H1 (cell line): ENCODE data around the gene ZNF334. TPM values are rescaled to one million over a fixed set of nuclear protein-coding genes. Genes with fewer than 3 reads are reported as not detected.
A peak's percentile ranks its signal among the peaks of the same experiment; 100 is the strongest.

ENCODE experiments used
- CTCF ChIA-PET: fragments of 300-600 bp; sonication (Branson Sonifier 250); formaldehyde crosslinking; loops from one replicate; lab custom pipeline; 2021; ENCODE audit not compliant: partially characterized antibody; lab: Charles Lee
- POLR2A ChIA-PET: fragments of 300-600 bp; sonication (Branson Sonifier 250); formaldehyde crosslinking; loops from one replicate; lab custom pipeline; 2021; ENCODE audit warnings: inconsistent platforms; ENCODE audit not compliant: partially characterized antibody; lab: Charles Lee
- DNase-seq, 2 experiments: peaks; one replicate each; pipeline versions ENCODE4 v3.0.0 to v3.0.0-alpha.2; 2010 to 2022; ENCODE audit warnings: low spot score in 2 of 2, low read depth in 1 of 2, mixed read lengths in 1 of 2
- FAIRE-seq: peaks from 2 replicates; lab custom pipeline; 2011; peaks lifted over from hg19 to GRCh38; lab: Jason Lieb, UNC
- H2AFZ ChIP-seq: 2 replicates; pipeline ENCODE4 v1.8.1; 2012; ENCODE audit warnings: low read length, inconsistent platforms
- H2AK5ac ChIP-seq: 2 replicates; pipeline ENCODE4 v1.6.1; 2013; ENCODE audit warnings: low read depth, low read length
- H2BK120ac ChIP-seq: replicated peaks from 2 replicates; pipeline ENCODE3; 2013; ENCODE audit warnings: low read depth, low read length, inconsistent platforms
- H2BK12ac ChIP-seq: 2 replicates; pipeline ENCODE4 v1.6.1; 2013; ENCODE audit warnings: low read depth, low read length
- H2BK15ac ChIP-seq: 2 replicates; pipeline ENCODE4 v1.6.1; 2013; ENCODE audit warnings: low read length
- H2BK20ac ChIP-seq: 2 replicates; pipeline ENCODE4 v1.6.1; 2013; ENCODE audit warnings: low read length
- H2BK5ac ChIP-seq: 2 replicates; pipeline ENCODE4 v1.6.1; 2013; ENCODE audit warnings: low read depth, low read length
- H3K14ac ChIP-seq: 2 replicates; pipeline ENCODE4 v1.6.1; 2013; ENCODE audit warnings: inconsistent platforms; ENCODE audit not compliant: insufficient read length
- H3K18ac ChIP-seq: 2 replicates; pipeline ENCODE4 v1.6.1; 2013; ENCODE audit warnings: low read length; ENCODE audit errors: extremely low read depth
- H3K23ac ChIP-seq: 2 replicates; pipeline ENCODE4 v1.6.1; 2013; ENCODE audit warnings: inconsistent platforms; ENCODE audit not compliant: insufficient read length
- H3K23me2 ChIP-seq: 2 replicates; pipeline ENCODE4 v1.6.1; 2013; ENCODE audit warnings: low read depth, low read length
- H3K27ac ChIP-seq: 2 replicates; pipeline ENCODE4 v1.6.1; 2011; ENCODE audit warnings: low read depth, low read length, inconsistent platforms
- H3K27me3 ChIP-seq, 4 experiments: replicated peaks in 1 of 4; 1 replicate in 1 of 4; 2 replicates in 3 of 4; pipeline versions ENCODE4 v1.6.1 to v1.8.1; 2011 to 2013; ENCODE audit warnings: low read length in 3 of 4, mild to moderate bottlenecking in 3 of 4, inconsistent platforms in 2 of 4, mixed read lengths in 2 of 4, moderate library complexity in 1 of 4; ENCODE audit not compliant: control insufficient read depth in 3 of 4, insufficient read depth in 3 of 4; ENCODE audit errors: extremely low read depth in 1 of 4
- H3K36me3 ChIP-seq, 4 experiments: 2 replicates each; pipeline versions ENCODE4 v1.6.1 to v1.8.1; 2011 to 2013; ENCODE audit warnings: mild to moderate bottlenecking in 4 of 4, low read length in 3 of 4, moderate library complexity in 2 of 4, control low read depth in 1 of 4, inconsistent platforms in 1 of 4; ENCODE audit not compliant: insufficient read depth in 4 of 4, control insufficient read depth in 2 of 4
- H3K4ac ChIP-seq: replicated peaks from 2 replicates; pipeline ENCODE3; 2013; ENCODE audit warnings: low read length, low read depth, mixed read lengths, inconsistent platforms; ENCODE audit not compliant: insufficient read length
- H3K4me1 ChIP-seq, 4 experiments: replicated peaks in 1 of 4; 1 replicate in 1 of 4; 2 replicates in 3 of 4; pipeline versions ENCODE4 v1.6.1 to v1.8.1; 2011 to 2013; ENCODE audit warnings: low read length in 3 of 4, inconsistent platforms in 2 of 4, mixed read lengths in 1 of 4; ENCODE audit not compliant: insufficient read depth in 4 of 4, control insufficient read depth in 3 of 4
- H3K4me2 ChIP-seq, 2 experiments: 2 replicates each; pipeline versions ENCODE4 v1.6.1 to v1.8.1; 2011 to 2013; ENCODE audit warnings: low read depth in 2 of 2, low read length in 2 of 2, control low read depth in 1 of 2, inconsistent platforms in 1 of 2, mild to moderate bottlenecking in 1 of 2; ENCODE audit not compliant: insufficient read depth in 1 of 2
- H3K4me3 ChIP-seq, 4 experiments: fragments of 200-600, 300-600 bp in 1 of 4; sonication (generic), shearing (Covaris generic), sonication (Bioruptor Twin) in 1 of 4; 2 replicates each; pipeline versions ENCODE4 v1.5.1 to v1.8.1; 2011 to 2016; ENCODE audit warnings: low read length in 4 of 4, low read depth in 3 of 4, control low read depth in 2 of 4, inconsistent platforms in 2 of 4, mild to moderate bottlenecking in 2 of 4, mixed read lengths in 1 of 4, moderate library complexity in 1 of 4; ENCODE audit not compliant: insufficient read depth in 2 of 4; ENCODE audit errors: extremely low read depth in 1 of 4
- H3K56ac ChIP-seq: replicated peaks from 2 replicates; pipeline ENCODE3; 2013; ENCODE audit warnings: low read depth, mild to moderate bottlenecking, mixed read lengths, low read length, inconsistent platforms; ENCODE audit not compliant: insufficient read length
- H3K79me1 ChIP-seq: 2 replicates; pipeline ENCODE4 v1.6.1; 2013; ENCODE audit warnings: low read depth, low read length, control low read depth
- H3K79me2 ChIP-seq, 2 experiments: 2 replicates each; pipeline versions ENCODE4 v1.6.1 to v1.8.1; 2012 to 2013; ENCODE audit warnings: low read length in 2 of 2, mild to moderate bottlenecking in 2 of 2, inconsistent platforms in 1 of 2; ENCODE audit not compliant: insufficient read depth in 2 of 2, control insufficient read depth in 1 of 2
- H3K9ac ChIP-seq, 4 experiments: replicated peaks in 1 of 4; 1 replicate in 1 of 4; 2 replicates in 3 of 4; pipeline versions ENCODE4 v1.6.1 to v1.8.1; 2011 to 2013; ENCODE audit warnings: low read depth in 3 of 4, low read length in 3 of 4, control low read depth in 2 of 4, mild to moderate bottlenecking in 2 of 4, moderate library complexity in 2 of 4, inconsistent platforms in 1 of 4; ENCODE audit errors: extremely low read depth in 1 of 4
- H3K9me3 ChIP-seq, 2 experiments: 2 replicates each; pipeline versions ENCODE4 v1.6.1 to v1.8.1; 2012 to 2013; ENCODE audit warnings: mild to moderate bottlenecking in 2 of 2, moderate library complexity in 2 of 2, control low read depth in 1 of 2, inconsistent platforms in 1 of 2, low read depth in 1 of 2, low read length in 1 of 2, mixed read lengths in 1 of 2; ENCODE audit not compliant: insufficient read depth in 2 of 2
- H4K20me1 ChIP-seq, 2 experiments: replicated peaks in 1 of 2; 2 replicates each; pipeline versions ENCODE3 to v1.8.1; 2011 to 2013; ENCODE audit warnings: inconsistent platforms in 2 of 2, low read length in 2 of 2, mild to moderate bottlenecking in 1 of 2; ENCODE audit not compliant: insufficient read depth in 2 of 2, control insufficient read depth in 1 of 2
- H4K5ac ChIP-seq: 2 replicates; pipeline ENCODE4 v1.6.1; 2013; ENCODE audit warnings: low read length, low read depth, mixed read lengths, inconsistent platforms; ENCODE audit not compliant: insufficient read length
- H4K8ac ChIP-seq: 2 replicates; pipeline ENCODE4 v1.8.0; 2013; ENCODE audit warnings: mild to moderate bottlenecking, moderate library complexity, low read length, inconsistent platforms; ENCODE audit not compliant: insufficient read depth; ENCODE audit errors: extremely low read depth
- H4K91ac ChIP-seq: replicated peaks from 2 replicates; pipeline ENCODE3; 2013; ENCODE audit warnings: low read length, mixed read lengths, inconsistent platforms; ENCODE audit not compliant: insufficient read length
- SRF ChIP-seq: IDR thresholded peaks from 2 replicates; pipeline ENCODE4 v1.6.1; 2011; ENCODE audit warnings: mild to moderate bottlenecking, low read depth, low read length, moderate library complexity
- SUZ12 ChIP-seq: fragments of 200-600 bp; sonication (generic); IDR thresholded peaks from 2 replicates; pipeline ENCODE4 v1.6.1; 2012; ENCODE audit warnings: mild to moderate bottlenecking, inconsistent platforms, low read length, moderate library complexity, mixed read lengths
- WGBS, 2 experiments: shearing (Covaris generic) in 1 of 2; methylation state at CpG; one replicate each; pipeline versions ENCODE4 v1.1.6 to v1.1.7; 2013 to 2015; ENCODE audit warnings: low lambda C conversion rate in 2 of 2, mixed read lengths in 2 of 2, inconsistent platforms in 1 of 2, low coverage in 1 of 2, missing lambda C conversion rate in 1 of 2; ENCODE audit not compliant: insufficient replicate concordance in 2 of 2, insufficient coverage in 1 of 2, insufficient read length in 1 of 2; ENCODE audit errors: extremely low coverage in 1 of 2, missing lambda C conversion rate in 1 of 2; 5-methylcytosine and 5-hydroxymethylcytosine counted together
- polyA plus RNA-seq, 7 experiments: library from polyadenylated mRNA; depleted of rRNA in 3 of 7; stranded (reverse) in 5 of 7; unstranded in 2 of 7; fragments of >200 nt in 5 of 7; fragments of 200-250 nt in 2 of 7; gene quantifications; 1 replicate in 5 of 7; 2 replicates in 1 of 7; 4 replicates in 1 of 7; pipeline versions ENCODE4 v1.2.1 to v1.2.3, GENCODE V29; 2011 to 2013; ENCODE audit warnings: missing spikeins in 2 of 7, mixed read lengths in 2 of 7
- total RNA-seq: library from RNA; stranded (reverse); fragmentation: NEBNext Ultra II Directional; extraction: Animal tissue kit (Norgen Biotek cat#: 25700); gene quantifications from 2 replicates; pipeline ENCODE4 v1.2.1, GENCODE V29; 2021
- TF ChIP-seq, protein P1 (sequence below): IDR thresholded peaks from 2 replicates; pipeline ENCODE4 v1.6.1; 2011; ENCODE audit warnings: low read length, improper control_type of control experiment

Gene ZNF334
- total and polyA plus RNA-seq, 2 of the 8 experiments (the other 6 are each of a cell fraction or from before 2014, with no cell fraction given) = 8.8 to 17.8 TPM

DNA sequence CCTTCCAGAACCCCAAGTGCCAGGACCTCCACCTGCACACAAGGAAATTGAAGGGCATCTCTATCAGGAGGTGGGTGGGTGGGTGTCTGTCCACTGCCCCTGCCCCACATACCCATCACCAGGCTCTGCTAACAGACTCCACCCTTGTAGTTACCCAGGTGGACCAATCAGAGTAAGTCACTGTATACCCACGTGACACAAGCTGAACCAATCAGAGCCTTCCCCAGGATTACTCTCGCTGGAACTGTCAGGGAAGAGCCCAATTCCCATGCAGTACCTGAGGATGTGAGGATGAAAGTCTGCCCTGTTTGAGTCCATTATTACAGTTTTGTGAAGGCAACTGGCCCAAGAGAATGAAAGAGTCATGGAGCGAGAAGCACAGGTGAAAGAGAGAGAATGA, 32.9 kb upstream of the ZNF334 start:
- Histone ChIP-seq H3K23me2 (no peaks in the 10 kb centered on the region), H4K8ac (no peak overlapping the region), H4K91ac (no peak overlapping the region), H3K56ac (no peak overlapping the region), H2AK5ac (no peak overlapping the region), H3K23ac (no peak overlapping the region), H3K36me3 (no peaks in the 10 kb centered on the region), H3K18ac (no peak overlapping the region), H4K20me1 (no peaks in the 10 kb centered on the region), H3K4me2 (no peak overlapping the region), H3K27ac (no peak overlapping the region), H2BK120ac (no peak overlapping the region), H2BK15ac (no peak overlapping the region), H4K5ac (no peak overlapping the region), H3K9me3 (no peaks in the 10 kb centered on the region), H2BK5ac (no peak overlapping the region), H3K14ac (no peak overlapping the region), H3K79me2 (no peaks in the 10 kb centered on the region), H3K9ac (no peak overlapping the region), H3K79me1 (no peaks in the 10 kb centered on the region), H2BK20ac (no peak overlapping the region), H2BK12ac (no peak overlapping the region), H3K4me3 (no peak overlapping the region), H3K4ac (no peak overlapping the region), H2AFZ (no peak overlapping the region), H3K27me3 (no peaks in the 10 kb centered on the region; a peak in 2 of 7 replicates), H3K4me1 (peaks cover 0 to 7% (median 2%) of the 10 kb centered on the region in 4 experiments; a peak in 5 of 7 replicates)
- TF ChIP-seq, protein P1, sequence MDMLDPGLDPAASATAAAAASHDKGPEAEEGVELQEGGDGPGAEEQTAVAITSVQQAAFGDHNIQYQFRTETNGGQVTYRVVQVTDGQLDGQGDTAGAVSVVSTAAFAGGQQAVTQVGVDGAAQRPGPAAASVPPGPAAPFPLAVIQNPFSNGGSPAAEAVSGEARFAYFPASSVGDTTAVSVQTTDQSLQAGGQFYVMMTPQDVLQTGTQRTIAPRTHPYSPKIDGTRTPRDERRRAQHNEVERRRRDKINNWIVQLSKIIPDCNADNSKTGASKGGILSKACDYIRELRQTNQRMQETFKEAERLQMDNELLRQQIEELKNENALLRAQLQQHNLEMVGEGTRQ = peak; percentile 28; the same call in 1 of the 2 replicates
- TF ChIP-seq SUZ12 (no peak), SRF (no peak)
- ChIA-PET POLR2A (no interaction called here), CTCF (interaction anchor here (0.6 to 3.0 kb wide), 4 partner anchors 9 to 135 kb away, joined by 3 to 22 read pairs (median 4); no protein-coding TSS in a partner anchor)
- FAIRE-seq (no peak), DNase-seq (no peak)
- WGBS, 2 experiments = 91% methylated on average over 3 of the region's 3 CpGs; no CpG with 5 or more reads in 1 of the 2 experiments
